NCI-H2029 treated with DMSO at 0.1 percent for 48 hours (cell line): Measurements from ENCODE around the gene ARID5B.
"Not testable (repeated sequence)": the region's sequence is repeated elsewhere in the genome, so short reads cannot be mapped to it uniquely, and the experiment has no call there.

Experiments used
- DNase-seq: peaks from one replicate; lab custom pipeline; 2025; lab: John Stamatoyannopoulos, UW

Gene ARID5B

GRCh38 chr10:62014510-62014909, 113.0 kb downstream of the ARID5B start:
- no peak for DNase-seq

- no peak for DNase-seq
Measured at GRCh38 chr10:62015994-62016393, 114.5 kb downstream of the ARID5B start.

GRCh38 chr10:62016623-62017490, 115.4 kb downstream of the ARID5B start:
- DNase-seq = no peak

GRCh38 chr10:62017491-62017870, 116.0 kb downstream of the ARID5B start:
- no peak for DNase-seq

- DNase-seq = no peak
Measured at GRCh38 chr10:62018131-62018911, 116.8 kb downstream of the ARID5B start.

- DNase-seq = no peak
Measured at GRCh38 chr10:62019013-62019684, 117.7 kb downstream of the ARID5B start.

- no peak for DNase-seq
Measured at GRCh38 chr10:62019685-62020359, 118.3 kb downstream of the ARID5B start.

- no peak for DNase-seq
Measured at GRCh38 chr10:62021128-62021665, 119.7 kb downstream of the ARID5B start.

GRCh38 chr10:62021978-62022802, 120.7 kb downstream of the ARID5B start:
- no peak for DNase-seq

GRCh38 chr10:62022830-62023229, 121.3 kb downstream of the ARID5B start:
- no peak for DNase-seq

GRCh38 chr10:62023329-62023728, 121.8 kb downstream of the ARID5B start:
- no peak for DNase-seq

- no peak for DNase-seq
Measured at GRCh38 chr10:62024026-62024701, 122.7 kb downstream of the ARID5B start.

- DNase-seq = no peak
Measured at GRCh38 chr10:62025134-62025794, 123.8 kb downstream of the ARID5B start.

- no peak for DNase-seq
Measured at GRCh38 chr10:62025901-62026879, 124.7 kb downstream of the ARID5B start.

GRCh38 chr10:62027841-62028501, 126.5 kb downstream of the ARID5B start:
- DNase-seq = no peak

- DNase-seq = not testable (repeated sequence)
Measured at GRCh38 chr10:62028502-62028842, 127.0 kb downstream of the ARID5B start.

GRCh38 chr10:62029401-62029800, 127.9 kb downstream of the ARID5B start:
- no peak for DNase-seq

- no peak for DNase-seq
Measured at GRCh38 chr10:62031507-62031906, 130.0 kb downstream of the ARID5B start.
